ENCODE data around the gene ETV2.
"Not testable (repeated sequence)": the region's sequence is repeated elsewhere in the genome, so short reads cannot be mapped to it uniquely, and the experiment has no call there.

The ETV2 gene

DNA sequence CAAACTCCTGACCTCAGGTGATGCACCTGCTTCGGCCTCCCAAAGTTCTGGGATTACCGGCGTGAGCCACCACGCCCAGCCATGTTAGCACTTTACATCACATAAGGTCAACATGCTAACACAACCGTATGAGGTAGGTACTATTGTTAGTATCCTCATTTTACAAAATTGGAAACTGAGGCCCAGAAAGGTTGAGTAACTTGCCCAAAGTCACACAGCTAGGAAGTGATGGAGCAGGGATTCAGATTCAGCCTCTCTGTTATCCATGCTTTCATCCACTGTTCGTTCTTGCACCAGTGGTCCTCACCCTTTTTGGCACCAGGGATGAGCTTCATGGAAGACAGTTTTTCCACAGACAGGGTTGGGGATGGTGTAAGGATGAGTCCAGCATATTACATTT lies 15.2 kb downstream of the ETV2 start:
- no peak for DNase-seq (ENCODE audit: low read depth in 1 of 2, low spot score in 1 of 2)

DNA sequence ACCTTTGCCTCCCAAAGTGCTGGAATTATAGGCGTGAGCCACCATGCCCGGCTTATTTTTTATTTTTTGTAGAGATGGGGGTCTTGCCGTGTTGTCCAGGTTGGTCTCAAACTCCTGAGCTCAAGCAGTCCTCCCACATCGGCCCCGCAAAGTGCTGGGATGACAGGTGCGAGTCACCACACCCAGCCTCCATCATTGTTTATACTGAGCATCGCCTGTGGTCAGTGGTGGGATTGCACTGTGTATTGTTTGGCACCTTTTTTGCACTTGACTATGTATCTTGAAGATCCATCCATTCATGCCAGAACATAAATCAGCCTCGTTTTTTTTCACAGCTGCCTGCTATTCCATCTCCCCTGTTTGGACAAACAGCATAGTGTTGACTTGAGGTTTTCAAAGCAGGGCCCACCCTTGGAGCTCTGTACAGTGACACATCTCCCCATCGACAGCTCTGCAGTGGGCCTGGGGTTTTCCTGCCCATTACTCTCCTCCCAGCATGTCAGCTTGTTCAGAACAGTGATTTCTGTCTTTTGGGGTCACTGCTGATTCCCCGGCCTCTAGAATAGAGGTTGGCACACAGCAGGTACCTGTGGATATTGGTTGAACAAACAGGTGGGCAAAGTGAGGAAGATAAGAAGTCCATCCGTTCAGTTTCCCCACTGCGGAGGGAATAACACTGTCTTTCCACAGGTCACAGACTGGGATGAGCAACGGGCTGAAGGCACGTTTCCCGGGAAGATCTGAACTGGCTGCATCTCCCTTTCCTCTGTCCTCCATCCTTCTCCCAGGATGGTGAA lies 16.6 kb downstream of the ETV2 start:
- DNase-seq (ENCODE audit: low read depth in 1 of 2, low spot score in 1 of 2) = no peak

DNA sequence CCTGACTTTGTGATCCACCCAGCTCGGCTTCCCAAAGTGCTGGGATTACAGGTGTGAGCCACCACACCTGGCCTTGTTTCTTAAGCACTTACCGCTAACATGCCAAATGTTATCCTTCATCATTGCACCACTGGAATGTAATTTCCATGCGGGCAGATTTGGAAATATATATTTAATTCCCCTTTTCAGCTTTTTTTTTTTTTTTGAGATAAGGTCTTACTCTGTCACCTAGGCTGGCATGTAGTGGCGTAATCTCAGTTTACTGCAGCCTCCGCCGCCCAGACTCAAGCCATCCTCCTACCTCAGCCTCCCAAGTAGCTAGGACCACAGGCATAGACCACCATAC lies 20.4 kb downstream of the ETV2 start:
- DNase-seq (ENCODE audit: low read depth in 1 of 2, low spot score in 1 of 2) = no peak

DNA sequence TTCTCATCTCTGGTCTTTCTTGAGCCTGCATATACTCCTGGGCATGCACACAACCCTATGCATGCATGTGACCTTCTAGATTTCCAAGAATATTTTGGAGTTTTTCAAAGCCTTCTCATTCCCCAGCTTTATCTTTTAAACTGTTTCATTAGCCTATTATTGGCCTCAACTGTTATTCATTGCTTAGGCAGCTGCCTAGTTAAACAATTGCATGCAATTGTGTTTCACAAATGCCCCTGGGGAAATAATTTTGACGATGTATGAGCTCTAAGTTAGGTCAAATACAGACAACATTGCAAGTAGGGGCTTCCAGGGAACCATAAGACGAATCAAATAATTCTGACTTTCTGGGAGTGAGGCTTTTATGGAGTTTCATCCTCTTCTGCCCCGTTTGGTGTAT lies 22.4 kb downstream of the ETV2 start:
- DNase-seq (ENCODE audit: low read depth in 1 of 2, low spot score in 1 of 2) = no peak

DNA sequence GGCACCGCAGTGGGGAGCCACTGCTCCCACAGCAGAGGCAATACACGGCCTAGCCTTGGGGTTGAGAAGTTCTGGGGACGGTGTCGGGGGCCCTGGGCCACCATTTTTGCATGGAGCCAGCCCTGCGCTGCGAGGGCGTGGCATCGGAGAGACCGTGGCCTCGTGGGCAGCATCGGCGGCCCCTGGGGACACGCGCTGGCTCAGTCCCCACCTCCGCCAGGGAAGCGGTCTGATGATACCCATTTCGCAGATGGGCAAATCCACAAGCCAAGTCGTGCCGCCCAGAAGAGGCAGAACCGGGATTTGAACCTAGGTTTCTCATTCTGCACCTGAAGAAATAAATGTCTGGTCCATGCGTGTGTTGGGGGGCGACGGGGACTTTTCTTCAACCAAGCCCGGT lies 23.6 kb downstream of the ETV2 start:
- DNase-seq (ENCODE audit: low read depth in 1 of 2, low spot score in 1 of 2) = no peak

DNA sequence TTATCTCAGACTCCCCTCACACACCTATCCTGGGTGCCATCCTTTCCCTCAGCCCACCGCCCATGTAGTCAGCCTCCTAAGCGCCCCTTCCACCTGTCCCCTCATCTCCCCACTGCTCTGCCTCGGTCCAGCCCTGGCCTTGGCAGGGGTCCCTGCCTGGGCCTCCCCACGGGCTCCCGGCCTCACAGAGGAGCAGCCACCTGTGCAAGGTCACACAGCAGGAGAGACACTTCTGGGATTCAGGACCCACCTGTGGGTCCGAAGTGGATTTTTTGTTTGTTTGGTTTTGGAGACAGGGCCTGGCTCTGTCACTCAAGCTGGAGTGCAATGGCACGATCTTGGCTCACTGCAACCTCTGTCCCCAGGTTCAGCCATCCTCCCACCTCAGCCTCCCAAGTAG lies 24.1 kb downstream of the ETV2 start:
- DNase-seq (ENCODE audit: low read depth in 1 of 2, low spot score in 1 of 2) = no peak

DNA sequence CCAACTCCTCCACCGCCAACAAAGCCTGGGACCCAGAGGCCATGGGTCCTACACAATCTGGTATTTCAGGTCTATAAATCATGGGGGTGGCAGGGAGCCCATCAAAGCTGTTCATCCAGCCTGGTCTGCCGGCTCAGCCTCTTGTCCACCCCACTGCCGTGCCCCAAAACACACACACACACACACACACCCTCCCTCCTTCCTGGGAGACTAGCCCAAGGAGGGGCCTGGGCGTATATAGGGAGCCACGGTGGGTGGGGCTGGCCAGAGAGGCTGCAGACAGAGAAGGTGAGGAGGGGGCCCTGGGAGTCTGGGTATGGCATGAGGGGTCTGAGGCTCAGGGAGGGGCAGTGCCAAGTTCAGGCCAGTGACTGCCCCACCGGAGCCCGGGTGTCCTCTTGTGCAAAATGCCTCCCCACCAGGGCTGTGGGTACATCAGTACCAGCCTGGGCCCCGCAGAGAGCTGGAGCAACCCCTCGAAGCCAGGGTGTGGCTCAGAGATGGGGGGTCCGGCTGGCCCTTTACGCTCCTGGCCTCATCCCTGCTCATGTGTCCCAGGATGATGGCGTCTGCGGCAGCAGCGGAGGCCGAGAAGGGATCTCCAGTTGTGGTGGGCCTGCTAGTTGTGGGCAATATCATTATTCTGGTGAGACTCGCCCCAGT lies 24.8 kb downstream of the ETV2 start, which contains the start of gene UPK1A:
Gene UPK1A (plus strand): TSS at position 267 of the 663 bp plus-strand sequence. CDS start 296 bp downstream, at position 563.
- DNase-seq (ENCODE audit: low read depth in 1 of 2, low spot score in 1 of 2) = no peak

DNA sequence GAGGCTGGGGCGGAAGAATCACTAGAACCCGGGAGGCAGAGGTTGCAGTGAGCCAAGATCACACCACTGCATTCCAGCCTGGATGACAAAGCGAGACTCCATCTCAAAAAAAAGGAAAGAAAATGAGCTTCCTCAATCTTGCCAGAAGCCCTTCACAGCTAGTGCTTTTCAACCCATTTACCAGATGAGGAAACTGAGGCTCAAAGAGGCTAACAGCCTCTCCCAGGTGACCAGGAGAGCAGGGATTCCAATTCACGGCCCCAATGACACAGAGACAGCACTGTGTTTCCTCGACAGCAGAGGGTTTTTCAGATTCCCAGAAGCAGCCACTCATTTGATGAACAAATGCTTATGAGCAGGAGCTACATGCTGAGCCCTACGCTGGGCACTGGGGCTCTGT lies 28.0 kb downstream of the ETV2 start:
- DNase-seq (ENCODE audit: low read depth in 1 of 2, low spot score in 1 of 2) = no peak

DNA sequence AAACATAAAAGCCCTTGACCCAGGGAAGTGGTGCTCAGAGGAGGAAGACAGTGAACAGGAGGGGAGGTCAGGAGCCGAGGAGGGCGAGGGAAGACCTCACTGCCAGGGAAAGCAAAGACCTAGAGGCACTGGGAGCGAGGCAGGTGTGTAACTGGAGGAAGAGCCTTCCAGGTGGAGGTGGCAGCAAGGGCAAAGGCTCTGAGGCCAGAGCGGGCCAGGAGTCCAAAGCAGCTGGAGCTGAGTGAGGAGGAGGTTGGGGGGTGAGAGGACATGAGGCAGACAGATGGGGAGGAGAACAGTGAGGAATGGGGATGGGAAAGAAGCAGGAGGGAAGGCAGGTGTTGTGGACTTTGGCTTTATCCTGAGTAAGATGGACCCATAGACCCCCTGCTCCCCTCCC lies 28.4 kb downstream of the ETV2 start:
- no peak for DNase-seq (ENCODE audit: low read depth in 1 of 2, low spot score in 1 of 2)

DNA sequence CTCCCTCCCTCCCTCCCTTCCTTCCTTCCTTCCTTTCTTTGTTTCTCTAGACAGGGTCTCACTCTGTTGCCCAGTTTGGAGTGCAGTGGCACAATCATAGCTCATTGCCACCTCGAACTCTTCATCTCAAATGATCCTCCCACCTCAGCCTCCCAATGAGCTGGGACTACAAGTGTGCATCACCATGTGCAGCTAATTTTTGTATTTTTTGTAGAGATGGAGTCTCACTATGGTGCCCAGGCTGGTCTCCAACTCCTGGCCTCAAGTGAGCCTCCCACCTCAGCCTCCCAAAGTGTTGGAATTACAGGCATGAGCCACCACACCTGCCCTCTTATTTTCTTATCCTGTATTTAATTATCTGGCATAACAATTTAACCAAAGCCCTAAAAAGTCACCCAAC lies 29.1 kb downstream of the ETV2 start:
- DNase-seq (ENCODE audit: low read depth in 1 of 2, low spot score in 1 of 2) = no peak

DNA sequence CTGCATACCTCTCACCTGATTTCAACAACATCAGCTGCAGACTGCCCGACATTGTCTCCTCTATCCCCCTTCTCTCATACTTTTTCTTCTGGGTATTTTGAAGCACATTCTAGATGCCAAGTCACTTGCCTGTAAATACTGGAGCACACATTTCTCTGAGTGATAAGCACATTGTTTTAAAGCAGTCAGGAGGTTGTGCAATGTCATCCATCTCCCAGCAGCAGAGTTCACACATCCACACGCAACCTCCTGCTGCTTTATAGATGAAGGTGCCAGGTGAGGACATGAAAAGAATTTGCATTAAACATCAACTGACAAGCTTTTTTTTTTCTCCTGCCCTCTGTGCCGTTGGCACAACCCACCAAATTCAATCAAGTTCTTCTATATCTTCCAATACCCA lies 30.3 kb downstream of the ETV2 start:
- DNase-seq (ENCODE audit: low read depth in 1 of 2, low spot score in 1 of 2) = no peak

DNA sequence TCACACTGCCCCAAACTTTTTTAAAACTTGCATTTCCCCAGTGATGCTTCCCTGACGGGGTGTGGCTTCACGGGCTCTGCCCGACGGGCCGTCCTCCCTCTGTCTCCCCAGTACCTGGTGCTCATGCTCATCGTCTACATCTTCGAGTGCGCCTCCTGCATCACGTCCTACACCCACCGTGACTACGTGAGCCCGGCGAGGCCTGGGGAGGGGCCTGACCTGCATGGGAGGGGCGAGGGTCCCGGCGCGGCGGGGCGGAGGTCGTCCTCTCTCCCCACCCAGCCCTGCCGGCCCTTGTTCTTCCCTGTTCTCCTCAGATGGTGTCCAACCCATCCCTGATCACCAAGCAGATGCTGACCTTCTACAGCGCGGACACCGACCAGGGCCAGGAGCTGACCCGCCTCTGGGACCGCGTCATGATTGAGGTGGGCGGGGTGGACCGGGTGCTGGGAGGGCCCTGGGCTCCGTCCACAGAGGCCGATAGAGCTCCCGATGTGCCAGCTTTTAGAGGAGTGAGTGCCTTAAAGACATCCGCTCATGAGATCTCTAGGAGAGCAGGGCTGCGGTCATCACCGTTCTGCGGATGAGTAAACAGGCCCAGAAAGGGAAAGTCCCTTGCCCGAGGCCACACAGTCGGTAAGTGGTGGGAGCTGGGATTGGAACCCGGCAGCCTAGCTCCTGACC lies 31.7 kb downstream of the ETV2 start:
- peak in 1 of 2 donors; percentile 21 for DNase-seq (ENCODE audit: low read depth in 1 of 2, low spot score in 1 of 2)

DNA sequence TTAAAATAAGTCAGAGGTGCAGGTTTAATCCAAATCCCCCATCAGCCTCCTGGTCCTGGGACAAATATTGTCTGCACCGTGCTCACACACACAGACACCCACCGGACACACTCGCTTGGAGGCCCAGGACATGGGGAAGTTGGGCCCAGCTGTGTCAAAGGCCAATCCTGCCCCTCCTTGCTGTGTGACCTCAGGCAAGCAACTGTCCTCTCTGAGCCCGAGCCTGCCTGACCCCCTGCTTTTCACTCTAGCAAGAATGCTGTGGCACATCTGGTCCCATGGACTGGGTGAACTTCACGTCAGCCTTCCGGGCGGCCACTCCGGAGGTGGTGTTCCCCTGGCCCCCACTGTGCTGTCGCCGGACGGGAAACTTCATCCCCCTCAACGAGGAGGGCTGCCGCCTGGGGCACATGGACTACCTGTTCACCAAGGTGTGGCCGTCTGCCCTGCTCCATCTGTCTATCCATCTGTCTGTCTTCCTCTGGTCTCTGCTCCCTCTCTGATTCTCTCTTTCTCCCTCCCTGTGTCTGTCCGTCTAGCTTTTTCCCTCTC lies 34.1 kb downstream of the ETV2 start:
- DNase-seq (ENCODE audit: low read depth in 1 of 2, low spot score in 1 of 2) = no peak

DNA sequence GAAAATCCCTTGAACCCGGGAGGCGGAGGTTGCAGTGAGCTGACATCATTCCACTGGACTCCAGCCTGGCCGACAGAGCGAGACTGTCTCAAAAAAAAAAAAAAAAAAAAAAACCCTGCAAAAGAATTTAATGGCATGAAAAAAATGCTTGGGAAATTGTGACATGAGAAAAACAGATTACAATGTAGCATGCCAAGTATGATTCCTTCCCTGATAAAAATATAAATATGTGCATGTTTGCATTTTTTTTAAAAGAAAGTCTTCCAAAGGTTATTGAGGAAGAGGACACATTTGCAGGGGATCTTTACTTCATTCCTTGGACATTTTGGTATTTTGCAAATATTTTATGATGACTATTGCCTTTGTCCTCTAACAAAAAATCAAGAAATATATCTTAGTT lies 48.3 kb downstream of the ETV2 start:
- DNase-seq (ENCODE audit: low read depth in 1 of 2, low spot score in 1 of 2) = no peak

DNA sequence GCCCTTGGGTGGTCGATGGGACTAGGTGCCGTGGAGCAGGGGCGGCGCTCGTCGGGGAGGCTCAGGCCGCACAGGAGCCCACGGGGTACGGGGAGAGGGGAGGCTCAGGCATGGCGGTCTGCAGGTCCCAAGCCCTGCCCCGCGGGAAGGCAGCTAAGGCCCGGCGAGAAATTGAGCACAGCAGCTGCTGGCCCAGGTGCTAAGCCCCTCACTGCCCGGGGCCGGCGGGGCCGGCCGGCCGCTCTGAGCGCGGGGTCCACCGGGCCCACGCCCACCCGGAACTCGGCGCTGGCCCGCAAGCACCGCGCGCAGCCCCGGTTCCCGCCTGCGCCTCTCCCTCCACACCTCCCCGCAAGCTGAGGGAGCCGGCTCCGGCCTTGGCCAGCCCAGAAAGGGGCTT lies 49.6 kb downstream of the ETV2 start:
- DNase-seq (ENCODE audit: low read depth in 1 of 2, low spot score in 1 of 2) = not testable (repeated sequence)

DNA sequence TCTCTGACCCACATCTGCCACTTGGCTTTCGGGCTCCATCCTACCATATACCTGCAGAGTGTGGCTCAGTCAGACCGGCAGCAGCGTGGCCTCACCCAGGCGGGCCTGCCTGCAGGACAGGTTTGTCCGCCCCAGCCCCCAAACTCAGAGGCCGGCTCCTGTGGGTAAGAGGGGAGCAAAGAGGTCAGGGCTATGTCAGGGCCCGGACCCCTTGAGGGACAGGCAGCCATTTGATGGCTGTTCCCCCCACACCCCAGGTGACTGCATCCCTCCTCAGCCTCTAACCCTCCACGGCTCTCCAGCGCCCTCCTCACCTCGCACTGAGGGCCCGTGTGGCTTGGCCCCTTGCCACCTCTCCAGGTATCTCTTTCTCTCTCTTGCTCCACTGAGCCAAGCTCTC lies 50.5 kb downstream of the ETV2 start:
- no peak for DNase-seq (ENCODE audit: low read depth in 1 of 2, low spot score in 1 of 2)

DNA sequence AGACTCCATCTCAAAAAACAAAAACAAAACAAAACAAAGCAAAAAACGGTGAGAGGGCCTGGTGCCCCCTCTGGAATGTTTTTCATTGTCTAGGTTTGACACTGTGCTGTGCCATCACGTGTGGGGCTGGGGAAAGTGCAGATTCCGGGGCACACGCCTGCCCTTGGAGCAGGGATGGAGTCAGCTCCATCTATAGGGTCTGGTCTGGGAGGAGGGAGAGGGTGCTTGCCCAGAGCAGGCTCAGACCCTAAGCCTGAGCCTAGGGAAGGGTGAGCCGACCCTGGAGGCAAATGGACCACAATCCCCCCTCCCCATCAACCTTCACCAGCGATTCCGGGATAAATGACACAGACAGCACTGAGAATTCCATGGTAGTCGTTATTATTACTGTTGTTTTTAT lies 51.9 kb downstream of the ETV2 start:
- no peak for DNase-seq (ENCODE audit: low read depth in 1 of 2, low spot score in 1 of 2)

DNA sequence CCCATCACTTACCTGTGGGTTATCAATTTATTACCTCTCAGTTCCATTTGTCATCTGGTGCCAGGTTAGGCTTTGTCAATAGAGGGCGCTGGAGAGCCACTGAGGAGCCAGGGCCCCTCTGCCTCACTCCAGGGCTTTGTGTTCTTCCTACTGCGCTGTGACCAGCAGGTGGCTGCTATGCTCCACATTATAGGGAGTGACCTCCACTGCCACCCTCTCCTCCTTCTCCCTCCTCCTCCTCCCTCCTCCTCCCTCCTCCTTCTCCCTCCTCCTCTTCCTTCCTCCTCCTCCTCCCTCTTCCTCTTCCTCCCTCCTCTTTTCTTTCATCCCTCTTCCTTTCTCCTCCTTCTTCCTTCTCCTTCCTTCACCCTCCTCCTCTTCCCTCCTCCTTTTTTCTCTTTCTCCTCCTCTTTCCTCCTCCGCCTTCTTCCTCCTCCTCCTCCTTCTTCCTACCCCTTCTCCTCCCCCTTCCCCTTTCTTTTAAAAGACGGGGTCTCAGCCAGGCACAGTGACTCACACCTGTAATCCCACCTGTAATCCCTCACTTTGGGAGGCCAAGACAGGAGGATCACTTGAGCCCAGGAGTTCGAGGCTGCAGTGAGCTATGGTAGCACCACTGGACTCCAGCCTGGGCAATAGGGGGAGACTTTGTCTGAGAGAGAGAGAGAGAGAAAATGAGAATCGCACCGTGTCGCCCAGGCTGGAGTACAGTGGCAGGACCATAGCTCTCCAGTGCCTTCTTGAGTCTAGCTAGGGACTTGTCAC lies 52.5 kb downstream of the ETV2 start:
- DNase-seq (ENCODE audit: low read depth in 1 of 2, low spot score in 1 of 2) = peak; percentile 80 to 81

Data from stimulated activated CD4-positive, alpha-beta T cell treated with anti-CD3 and anti-CD28 coated beads, Interleukin-15, amount 100 ng/mL, for 1 hour (primary cell).